Measurements from ENCODE around the gene SPAG5.

SPAG5 gene

DNA sequence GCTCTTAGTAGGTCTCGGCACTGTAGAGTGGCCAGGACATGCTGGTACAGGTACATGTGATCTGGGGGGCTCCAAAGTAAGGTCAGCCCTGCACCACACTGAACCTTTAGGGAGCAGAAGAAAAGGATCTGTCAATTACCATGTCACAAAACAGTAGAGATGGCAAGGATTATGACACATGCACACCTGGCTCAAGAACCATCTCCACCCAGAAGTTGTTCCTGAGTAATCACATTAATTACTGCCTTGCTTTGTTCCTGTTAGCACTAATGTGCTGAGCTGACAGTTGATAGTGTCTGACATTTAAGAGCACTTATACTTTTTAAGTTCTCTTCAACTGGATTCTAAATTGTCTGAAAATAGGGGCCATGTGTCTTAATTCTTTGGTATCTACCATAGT is 36.7 kb upstream of the SPAG5 start:
- no peak overlapping the region for H3K4me3 ChIP-seq (ENCODE audit: low read depth, low read length, poor library complexity, severe bottlenecking)
- H4K20me1 ChIP-seq (ENCODE audit: insufficient read depth, low read length), result no peaks in the 10 kb centered on the region
- H3F3A ChIP-seq (ENCODE audit: insufficient read depth, low read length), result no peaks in the 10 kb centered on the region
- H3K9ac ChIP-seq (ENCODE audit: low read length), result no peak overlapping the region
- no peaks in the 10 kb centered on the region for H3K9me2 ChIP-seq (ENCODE audit: low read depth, low read length)
- no peaks in the 10 kb centered on the region for H3K9me3 ChIP-seq (ENCODE audit: low read length)
- no peak overlapping the region for H3K27ac ChIP-seq (ENCODE audit: low read depth, low read length, poor library complexity, severe bottlenecking)
- H3K27me3 ChIP-seq (ENCODE audit: insufficient read depth, low read length), result no peaks in the 10 kb centered on the region
- H3K36me3 ChIP-seq (ENCODE audit: insufficient read depth, low read length), result peaks cover 99% of the 10 kb centered on the region
- TF ChIP-seq EZH2 (IDR thresholded peaks at IDR 0.05; ENCODE audit: borderline replicate concordance, low read length), result no peak
- TF ChIP-seq, protein P1, sequence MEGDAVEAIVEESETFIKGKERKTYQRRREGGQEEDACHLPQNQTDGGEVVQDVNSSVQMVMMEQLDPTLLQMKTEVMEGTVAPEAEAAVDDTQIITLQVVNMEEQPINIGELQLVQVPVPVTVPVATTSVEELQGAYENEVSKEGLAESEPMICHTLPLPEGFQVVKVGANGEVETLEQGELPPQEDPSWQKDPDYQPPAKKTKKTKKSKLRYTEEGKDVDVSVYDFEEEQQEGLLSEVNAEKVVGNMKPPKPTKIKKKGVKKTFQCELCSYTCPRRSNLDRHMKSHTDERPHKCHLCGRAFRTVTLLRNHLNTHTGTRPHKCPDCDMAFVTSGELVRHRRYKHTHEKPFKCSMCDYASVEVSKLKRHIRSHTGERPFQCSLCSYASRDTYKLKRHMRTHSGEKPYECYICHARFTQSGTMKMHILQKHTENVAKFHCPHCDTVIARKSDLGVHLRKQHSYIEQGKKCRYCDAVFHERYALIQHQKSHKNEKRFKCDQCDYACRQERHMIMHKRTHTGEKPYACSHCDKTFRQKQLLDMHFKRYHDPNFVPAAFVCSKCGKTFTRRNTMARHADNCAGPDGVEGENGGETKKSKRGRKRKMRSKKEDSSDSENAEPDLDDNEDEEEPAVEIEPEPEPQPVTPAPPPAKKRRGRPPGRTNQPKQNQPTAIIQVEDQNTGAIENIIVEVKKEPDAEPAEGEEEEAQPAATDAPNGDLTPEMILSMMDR (IDR thresholded peaks at IDR 0.05; ENCODE audit: low read length), result no peak
- H3K4me2 ChIP-seq (ENCODE audit: low read length), result no peak overlapping the region
- no peak overlapping the region for H2AFZ ChIP-seq (ENCODE audit: low read length)
- no peaks in the 10 kb centered on the region for H3K79me2 ChIP-seq (ENCODE audit: insufficient read depth, low read length)
- no peaks in the 10 kb centered on the region for H3K4me1 ChIP-seq (ENCODE audit: insufficient read depth, low read length, severe bottlenecking)

DNA sequence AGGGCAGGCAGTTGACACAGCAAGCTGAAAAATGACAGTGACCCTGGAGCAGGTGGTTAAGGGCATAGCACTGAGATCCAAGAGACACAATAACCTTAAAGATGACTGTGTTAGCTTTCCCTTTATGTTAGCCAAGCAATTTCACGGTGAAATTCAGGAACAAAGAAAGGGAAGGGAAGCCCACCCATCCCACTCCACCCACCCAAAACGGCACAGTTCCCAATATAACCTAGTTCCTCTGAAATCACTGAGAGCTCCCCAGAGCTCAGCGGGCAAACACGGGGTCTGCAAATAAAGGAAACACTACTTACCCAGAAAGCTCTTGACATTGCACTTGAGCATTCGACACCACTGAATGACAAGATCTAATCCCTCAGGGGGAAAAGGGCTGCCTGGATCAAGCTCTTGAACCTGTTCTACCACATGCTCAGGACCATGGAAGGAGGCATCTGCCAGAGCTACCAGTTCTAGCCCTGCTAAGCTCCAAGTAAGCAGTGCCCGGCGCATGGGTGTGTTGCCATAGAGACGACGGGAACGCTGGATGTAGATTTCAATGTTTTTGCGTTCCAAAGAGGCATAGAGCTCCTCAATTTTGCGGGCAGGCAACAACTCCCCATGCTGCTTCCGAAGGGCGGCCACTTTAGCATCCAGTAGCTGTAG is 35.5 kb upstream of the SPAG5 start:
- no peaks in the 10 kb centered on the region for H3K79me2 ChIP-seq (ENCODE audit: insufficient read depth, low read length)
- H3K4me3 ChIP-seq (ENCODE audit: low read depth, low read length, poor library complexity, severe bottlenecking), result no peak overlapping the region
- no peak overlapping the region for H3K9ac ChIP-seq (ENCODE audit: low read length)
- H3K36me3 ChIP-seq (ENCODE audit: insufficient read depth, low read length), result peaks cover 96% of the 10 kb centered on the region
- no peaks in the 10 kb centered on the region for H4K20me1 ChIP-seq (ENCODE audit: insufficient read depth, low read length)
- H3F3A ChIP-seq (ENCODE audit: insufficient read depth, low read length), result no peaks in the 10 kb centered on the region
- H3K4me2 ChIP-seq (ENCODE audit: low read length), result no peak overlapping the region
- no peaks in the 10 kb centered on the region for H3K4me1 ChIP-seq (ENCODE audit: insufficient read depth, low read length, severe bottlenecking)
- H3K27ac ChIP-seq (ENCODE audit: low read depth, low read length, poor library complexity, severe bottlenecking), result no peak overlapping the region
- TF ChIP-seq, protein P1 (IDR thresholded peaks at IDR 0.05; ENCODE audit: low read length), result no peak
- no peak for TF ChIP-seq EZH2 (IDR thresholded peaks at IDR 0.05; ENCODE audit: borderline replicate concordance, low read length)
- no peaks in the 10 kb centered on the region for H3K9me2 ChIP-seq (ENCODE audit: low read depth, low read length)
- H2AFZ ChIP-seq (ENCODE audit: low read length), result no peak overlapping the region
- no peaks in the 10 kb centered on the region for H3K9me3 ChIP-seq (ENCODE audit: low read length)
- no peaks in the 10 kb centered on the region for H3K27me3 ChIP-seq (ENCODE audit: insufficient read depth, low read length)

DNA sequence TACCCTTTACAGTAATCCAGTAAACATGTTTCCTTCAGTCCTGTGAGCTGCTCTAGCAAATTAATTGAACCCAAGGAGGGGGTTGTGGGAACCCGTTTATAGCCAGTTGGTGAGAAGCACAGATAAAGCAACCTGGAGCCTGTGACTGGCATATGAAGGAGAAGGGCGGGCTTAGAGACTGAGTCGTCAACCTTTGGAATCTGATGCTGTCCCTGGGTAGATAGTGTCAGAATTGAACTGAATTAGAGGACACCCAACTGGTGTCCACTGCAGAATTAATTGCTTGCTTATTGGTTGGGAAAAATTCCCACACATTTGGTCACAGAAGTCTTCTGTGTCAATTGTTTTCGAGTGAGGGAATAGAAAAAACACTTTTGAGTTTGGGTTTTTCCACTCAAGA is 28.0 kb upstream of the SPAG5 start:
- Histone ChIP-seq H3K36me3 (ENCODE audit: insufficient read depth, low read length) (peaks cover 88% of the 10 kb centered on the region), H3K27me3 (ENCODE audit: insufficient read depth, low read length) (no peaks in the 10 kb centered on the region), H3K4me1 (ENCODE audit: insufficient read depth, low read length, severe bottlenecking) (no peaks in the 10 kb centered on the region), H3K27ac (ENCODE audit: low read depth, low read length, poor library complexity, severe bottlenecking) (no peak overlapping the region), H3K9me2 (ENCODE audit: low read depth, low read length) (no peaks in the 10 kb centered on the region), H3K4me3 (ENCODE audit: low read depth, low read length, poor library complexity, severe bottlenecking) (no peak overlapping the region), H3K79me2 (ENCODE audit: insufficient read depth, low read length) (no peaks in the 10 kb centered on the region), H3K9me3 (ENCODE audit: low read length) (no peaks in the 10 kb centered on the region), H3K4me2 (ENCODE audit: low read length) (no peak overlapping the region), H3F3A (ENCODE audit: insufficient read depth, low read length) (no peaks in the 10 kb centered on the region), H4K20me1 (ENCODE audit: insufficient read depth, low read length) (no peaks in the 10 kb centered on the region), H2AFZ (ENCODE audit: low read length) (no peak overlapping the region), H3K9ac (ENCODE audit: low read length) (no peak overlapping the region)
- no peak for TF ChIP-seq EZH2 (IDR thresholded peaks at IDR 0.05; ENCODE audit: borderline replicate concordance, low read length)
- TF ChIP-seq, protein P1 (IDR thresholded peaks at IDR 0.05; ENCODE audit: low read length), result no peak
